GM12878 (cell line): ENCODE results near the gene ARHGAP26. TPM values are rescaled to one million over a fixed set of nuclear protein-coding genes. Genes with fewer than 3 reads are reported as not detected.

Experiments used
- ATAC-seq: fragments of 200-7000 bp; cut with Tn5 transposase; 3 replicates; pipeline ENCODE4 v1.9.1; 2020; ENCODE audit warnings: mild to moderate bottlenecking, moderate library complexity
- BruUV-seq: library from RNA; stranded (reverse); fragments of 400-500 nt; replicated peaks from 2 replicates; lab custom pipeline; 2021; lab: Mats Ljungman, UMichigan
- CTCF ChIA-PET: fragments of 300-600 bp; sonication (Branson Sonifier 250); formaldehyde crosslinking; extraction: SDS; loops from one replicate; lab custom pipeline; 2021; ENCODE audit warnings: inconsistent platforms; lab: Yijun Ruan, JAX
- POLR2A ChIA-PET: fragments of 350-600 bp; formaldehyde crosslinking; extraction: SDS; loops from one replicate; lab custom pipeline; 2021; ENCODE audit warnings: inconsistent platforms; lab: Charles Lee
- RAD21 ChIA-PET: fragments of 300-600 bp; sonication (Branson Sonifier 250); formaldehyde crosslinking; loops from one replicate; lab custom pipeline; 2023; ENCODE audit warnings: antibody characterized with exemption; ENCODE audit not compliant: unreplicated experiment; lab: Charles Lee
- SMC1A ChIA-PET: fragments of 300-600 bp; sonication (Branson Sonifier 250); formaldehyde crosslinking; loops from one replicate; lab custom pipeline; 2023; ENCODE audit not compliant: unreplicated experiment, uncharacterized antibody; lab: Charles Lee
- DNase-seq: peaks from one replicate; pipeline ENCODE4 v3.0.0-alpha.2; 2011; ENCODE audit warnings: low read depth, low spot score
- FAIRE-seq: peaks from 3 replicates; lab custom pipeline; 2011; peaks lifted over from hg19 to GRCh38; lab: Jason Lieb, UNC
- H2AFZ ChIP-seq: 2 replicates; pipeline ENCODE4 v1.6.0; 2011; ENCODE audit warnings: low read depth, low read length, control low read depth; ENCODE audit not compliant: control insufficient read depth
- H3K27ac ChIP-seq: 2 replicates; pipeline ENCODE4 v1.5.1; 2011; ENCODE audit warnings: control low read depth; ENCODE audit not compliant: control insufficient read depth, insufficient read depth
- H3K27me3 ChIP-seq, 2 experiments: replicated peaks in 1 of 2; 2 replicates each; pipeline versions ENCODE4 v1.6.0 to v1.6.1; 2011; ENCODE audit warnings: low read length in 1 of 2; ENCODE audit not compliant: control insufficient read depth in 2 of 2, insufficient read depth in 2 of 2
- H3K36me3 ChIP-seq, 2 experiments: 2 replicates each; pipeline ENCODE4 v1.5.1; 2011; ENCODE audit warnings: low read length in 1 of 2; ENCODE audit not compliant: control insufficient read depth in 2 of 2, insufficient read depth in 2 of 2
- H3K4me1 ChIP-seq: 2 replicates; pipeline ENCODE4 v1.6.1; 2011; ENCODE audit warnings: mild to moderate bottlenecking, low read length, moderate library complexity, mixed read lengths; ENCODE audit not compliant: control insufficient read depth, insufficient read depth
- H3K4me2 ChIP-seq: 2 replicates; pipeline ENCODE4 v1.6.0; 2011; ENCODE audit warnings: control low read depth; ENCODE audit not compliant: control insufficient read depth, insufficient read depth
- H3K4me3 ChIP-seq: fragments of 200-600 bp; sonication (generic); 2 replicates; pipeline ENCODE4 v1.5.1; 2016
- H3K79me2 ChIP-seq: 2 replicates; pipeline ENCODE4 v1.6.0; 2011; ENCODE audit warnings: low read length; ENCODE audit not compliant: control insufficient read depth, insufficient read depth
- H3K9ac ChIP-seq: 2 replicates; pipeline ENCODE4 v1.8.0; 2011; ENCODE audit warnings: low read length, control low read depth, mixed read lengths; ENCODE audit not compliant: control insufficient read depth, insufficient read depth
- H3K9me3 ChIP-seq: replicated peaks from 3 replicates; pipeline ENCODE4 v1.5.1; 2011; ENCODE audit warnings: mild to moderate bottlenecking, low read length; ENCODE audit not compliant: control insufficient read depth, insufficient read depth
- H4K20me1 ChIP-seq: 2 replicates; pipeline ENCODE4 v1.6.0; 2011; ENCODE audit not compliant: control insufficient read depth, insufficient read depth
- CHD1 ChIP-seq: IDR thresholded peaks from 2 replicates; pipeline ENCODE4 v1.6.1; 2012; ENCODE audit warnings: low read depth, low read length, improper control_type of control experiment
- CREM ChIP-seq: IDR thresholded peaks from 2 replicates; pipeline ENCODE4 v1.6.1; 2014; ENCODE audit warnings: antibody characterized with exemption, low read depth
- EGR1 ChIP-seq, 2 experiments: IDR thresholded peaks; 1 replicate in 1 of 2; 2 replicates in 1 of 2; pipeline ENCODE4 v1.6.1; 2011 to 2012; ENCODE audit warnings: low read depth in 2 of 2, low read length in 2 of 2, borderline replicate concordance in 1 of 2, mild to moderate bottlenecking in 1 of 2, moderate library complexity in 1 of 2
- EZH2 ChIP-seq: IDR thresholded peaks from 2 replicates; pipeline ENCODE4 v1.6.1; 2012; ENCODE audit warnings: low read depth, mild to moderate bottlenecking, control low read depth, inconsistent platforms, low read length, borderline replicate concordance; ENCODE audit not compliant: control insufficient read depth
- IKZF2 ChIP-seq, 2 experiments: fragments of 450-650 bp; IDR thresholded peaks; 2 replicates each; pipeline ENCODE4 v1.6.1; 2017; ENCODE audit warnings: mild to moderate bottlenecking in 2 of 2, moderate library complexity in 2 of 2
- MTA2 ChIP-seq: fragments of 450-650 bp; IDR thresholded peaks from 2 replicates; pipeline ENCODE4 v1.6.1; 2016; ENCODE audit warnings: low read depth, mild to moderate bottlenecking, moderate library complexity
- MXI1 ChIP-seq: fragments of 150-350 bp; IDR thresholded peaks from 2 replicates; pipeline ENCODE4 v1.6.1; 2011; ENCODE audit warnings: low read depth, mild to moderate bottlenecking, inconsistent platforms, low read length, improper control_type of control experiment
- NFYB ChIP-seq: IDR thresholded peaks from 2 replicates; pipeline ENCODE4 v1.6.1; 2011; ENCODE audit warnings: low read depth, mild to moderate bottlenecking, low read length, improper control_type of control experiment, moderate library complexity; ENCODE audit not compliant: insufficient read depth
- RAD51 ChIP-seq: fragments of 450-650 bp; IDR thresholded peaks from 2 replicates; pipeline ENCODE4 v1.6.1; 2016; ENCODE audit warnings: moderate library complexity, mild to moderate bottlenecking, inconsistent platforms
- RELA ChIP-seq: fragments of 450-650 bp; IDR thresholded peaks from 2 replicates; pipeline ENCODE4 v1.8.0; 2014; ENCODE audit warnings: borderline replicate concordance; ENCODE audit not compliant: partially characterized antibody
- SIN3A ChIP-seq: IDR thresholded peaks from 2 replicates; pipeline ENCODE4 v1.6.1; 2012; ENCODE audit warnings: low read depth, low read length, improper control_type of control experiment
- SUZ12 ChIP-seq: fragments of 200-600 bp; sonication (generic); IDR thresholded peaks from one replicate; pipeline ENCODE4 v1.6.1; 2018; ENCODE audit warnings: antibody characterized with exemption, mild to moderate bottlenecking; ENCODE audit not compliant: unreplicated experiment
- WRNIP1 ChIP-seq: IDR thresholded peaks from 2 replicates; pipeline ENCODE4 v1.6.1; 2011; ENCODE audit warnings: low read depth, low read length, improper control_type of control experiment, borderline replicate concordance
- ZNF274 ChIP-seq: IDR thresholded peaks from one replicate; pipeline ENCODE4 v1.8.0; 2011; ENCODE audit not compliant: insufficient read length, insufficient read depth
- ZNF622 ChIP-seq: fragments of 450-650 bp; IDR thresholded peaks from 2 replicates; pipeline ENCODE4 v1.6.1; 2017; ENCODE audit warnings: mild to moderate bottlenecking, inconsistent platforms
- in situ Hi-C: fragments of 300-500 bp; cut with MboI; formaldehyde crosslinking; loops from 9 replicates; pipeline ENCODE4 v1.14.3; 2018; ENCODE audit warnings: mixed read lengths
- intact Hi-C: fragments of 100-400 bp; cut with micrococcal nuclease; formaldehyde crosslinking; loops from one replicate; pipeline ENCODE4 v1.14.2; 2022; ENCODE audit not compliant: unreplicated experiment
- polyA plus RNA-seq, 11 experiments: library from polyadenylated mRNA; depleted of rRNA in 4 of 11; unstranded in 6 of 11; stranded (reverse) in 5 of 11; fragments of >200 nt; fragmentation: Nextera tagmentation in 4 of 11; fragmentation: Illumina TruSeq in 1 of 11; extraction: Ambion mirVana in 4 of 11; extraction: Trizol in 1 of 11; gene quantifications; 1 replicate in 1 of 11; 2 replicates in 10 of 11; pipeline versions ENCODE4 v1.2.1 to v1.2.3, GENCODE V29; 2011 to 2016; ENCODE audit warnings: inconsistent platforms in 2 of 11, missing spikeins in 2 of 11, low read depth in 1 of 11
- total RNA-seq, 4 experiments: library from RNA; depleted of rRNA in 3 of 4; stranded (reverse); fragments of >200 nt in 3 of 4; fragmentation: Illumina TruSeq in 1 of 4; extraction: Trizol in 1 of 4; gene quantifications; 2 replicates each; pipeline versions ENCODE4 v1.2.1 to v1.2.3, GENCODE V29; 2013 to 2021
- TF ChIP-seq, protein P1 (sequence below): IDR thresholded peaks from 2 replicates; pipeline ENCODE4 v1.6.1; 2011; ENCODE audit warnings: mild to moderate bottlenecking, low read depth, low read length, moderate library complexity; ENCODE audit not compliant: insufficient replicate concordance
- TF ChIP-seq, protein P2 (sequence below): fragments of 450-650 bp; IDR thresholded peaks from 2 replicates; pipeline ENCODE4 v1.6.1; 2017; ENCODE audit warnings: mild to moderate bottlenecking
- TF ChIP-seq, protein P3 (sequence below): fragments of 450-650 bp; formaldehyde crosslinking; IDR thresholded peaks from 2 replicates; pipeline ENCODE4 v1.5.0; 2022; ENCODE audit warnings: mild to moderate bottlenecking, missing genetic modification characterization

The ARHGAP26 gene
- total and polyA plus RNA-seq, 10 of the 15 experiments (the other 5 are each of a cell fraction or from before 2014, with no cell fraction given): 9.4 to 41.5 (median 19.3) TPM

DNA sequence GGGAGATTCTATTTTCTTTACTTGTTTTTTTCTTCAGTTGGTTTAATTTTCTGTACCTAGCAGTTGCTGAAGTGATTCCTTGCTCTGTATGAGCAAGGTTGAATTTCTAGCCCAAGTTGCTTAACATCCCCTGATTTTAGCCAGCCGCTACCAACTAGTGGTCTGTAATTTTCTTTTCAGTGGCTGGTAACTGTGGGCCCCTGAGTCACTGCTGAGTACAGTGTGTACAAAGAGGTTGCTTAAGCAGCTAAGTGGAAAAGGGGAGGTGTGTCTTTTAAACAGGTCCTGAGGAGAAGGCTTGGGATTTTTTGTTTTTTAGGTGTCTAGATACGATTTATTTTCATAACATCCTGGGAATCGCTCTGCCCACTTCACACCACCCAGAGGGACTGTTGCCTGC lies 378.6 kb downstream of the ARHGAP26 start (continued):
- TF ChIP-seq, protein P1, sequence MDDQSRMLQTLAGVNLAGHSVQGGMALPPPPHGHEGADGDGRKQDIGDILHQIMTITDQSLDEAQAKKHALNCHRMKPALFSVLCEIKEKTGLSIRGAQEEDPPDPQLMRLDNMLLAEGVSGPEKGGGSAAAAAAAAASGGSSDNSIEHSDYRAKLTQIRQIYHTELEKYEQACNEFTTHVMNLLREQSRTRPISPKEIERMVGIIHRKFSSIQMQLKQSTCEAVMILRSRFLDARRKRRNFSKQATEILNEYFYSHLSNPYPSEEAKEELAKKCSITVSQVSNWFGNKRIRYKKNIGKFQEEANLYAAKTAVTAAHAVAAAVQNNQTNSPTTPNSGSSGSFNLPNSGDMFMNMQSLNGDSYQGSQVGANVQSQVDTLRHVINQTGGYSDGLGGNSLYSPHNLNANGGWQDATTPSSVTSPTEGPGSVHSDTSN: no peak
- TF ChIP-seq MXI1 (no peak), RAD51 (no peak), IKZF2 (IDR thresholded peaks at IDR 0.05) (no peak), EGR1 (IDR thresholded peaks at IDR 0.05; ENCODE audit: borderline replicate concordance in 1 of 2, low read depth in 2 of 2, low read length in 2 of 2) (no peak), WRNIP1 (no peak), MTA2 (no peak)
- TF ChIP-seq, protein P2, sequence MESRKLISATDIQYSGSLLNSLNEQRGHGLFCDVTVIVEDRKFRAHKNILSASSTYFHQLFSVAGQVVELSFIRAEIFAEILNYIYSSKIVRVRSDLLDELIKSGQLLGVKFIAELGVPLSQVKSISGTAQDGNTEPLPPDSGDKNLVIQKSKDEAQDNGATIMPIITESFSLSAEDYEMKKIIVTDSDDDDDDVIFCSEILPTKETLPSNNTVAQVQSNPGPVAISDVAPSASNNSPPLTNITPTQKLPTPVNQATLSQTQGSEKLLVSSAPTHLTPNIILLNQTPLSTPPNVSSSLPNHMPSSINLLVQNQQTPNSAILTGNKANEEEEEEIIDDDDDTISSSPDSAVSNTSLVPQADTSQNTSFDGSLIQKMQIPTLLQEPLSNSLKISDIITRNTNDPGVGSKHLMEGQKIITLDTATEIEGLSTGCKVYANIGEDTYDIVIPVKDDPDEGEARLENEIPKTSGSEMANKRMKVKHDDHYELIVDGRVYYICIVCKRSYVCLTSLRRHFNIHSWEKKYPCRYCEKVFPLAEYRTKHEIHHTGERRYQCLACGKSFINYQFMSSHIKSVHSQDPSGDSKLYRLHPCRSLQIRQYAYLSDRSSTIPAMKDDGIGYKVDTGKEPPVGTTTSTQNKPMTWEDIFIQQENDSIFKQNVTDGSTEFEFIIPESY: no peak

DNA sequence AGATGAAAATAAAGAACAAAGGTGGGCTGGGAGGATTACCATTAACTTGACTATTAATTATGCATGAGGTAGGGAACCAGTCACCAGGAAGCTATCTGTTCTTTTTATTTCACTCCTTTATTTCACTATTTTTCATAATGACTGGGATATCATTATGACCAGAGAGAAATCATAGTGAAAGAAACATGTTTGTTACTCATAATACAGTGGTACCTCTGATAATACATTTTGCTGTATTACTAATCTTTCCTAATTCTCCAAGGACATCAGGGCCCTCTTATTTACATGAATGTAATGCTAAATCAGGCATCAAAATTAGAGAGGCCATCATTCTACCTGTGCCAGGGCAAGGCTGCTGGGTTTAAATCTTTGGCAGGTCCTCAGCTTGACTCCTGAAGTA lies 379.6 kb downstream of the ARHGAP26 start:
- ChIA-PET RAD21 (no interaction called here), SMC1A (interaction anchor here (0.7 to 0.8 kb wide), 2 partner anchors 9 to 31 kb away, joined by 3 read pairs; no protein-coding TSS in a partner anchor), CTCF (interaction anchor here (0.6 to 1.8 kb wide), 2 partner anchors 9 to 109 kb away, joined by 3 to 5 read pairs; no protein-coding TSS in a partner anchor), POLR2A (interaction anchor here (1.0 kb wide), 1 partner anchor 65 kb away, joined by 6 read pairs; no protein-coding TSS in a partner anchor)
- in situ Hi-C loops (no loop called here), intact Hi-C loops (no loop called here)
- H3K27ac ChIP-seq: no peak overlapping the region
- H3K4me2 ChIP-seq: no peak overlapping the region
- H3K36me3 ChIP-seq: peaks cover 6% of the 10 kb centered on the region in 2 experiments
- ATAC-seq: no peak
- H3K9me3 ChIP-seq: no peaks in the 10 kb centered on the region
- H3K9ac ChIP-seq: no peak overlapping the region
- no peaks in the 10 kb centered on the region for H3K79me2 ChIP-seq
- no peak for FAIRE-seq
- H3K27me3 ChIP-seq: no peaks in the 10 kb centered on the region
- H3K4me3 ChIP-seq: no peak overlapping the region
- H4K20me1 ChIP-seq: no peaks in the 10 kb centered on the region
- no peak for DNase-seq
- no TSS peak for BruUV-seq
- no peak overlapping the region for H2AFZ ChIP-seq
- no peaks in the 10 kb centered on the region for H3K4me1 ChIP-seq
- TF ChIP-seq, protein P3, sequence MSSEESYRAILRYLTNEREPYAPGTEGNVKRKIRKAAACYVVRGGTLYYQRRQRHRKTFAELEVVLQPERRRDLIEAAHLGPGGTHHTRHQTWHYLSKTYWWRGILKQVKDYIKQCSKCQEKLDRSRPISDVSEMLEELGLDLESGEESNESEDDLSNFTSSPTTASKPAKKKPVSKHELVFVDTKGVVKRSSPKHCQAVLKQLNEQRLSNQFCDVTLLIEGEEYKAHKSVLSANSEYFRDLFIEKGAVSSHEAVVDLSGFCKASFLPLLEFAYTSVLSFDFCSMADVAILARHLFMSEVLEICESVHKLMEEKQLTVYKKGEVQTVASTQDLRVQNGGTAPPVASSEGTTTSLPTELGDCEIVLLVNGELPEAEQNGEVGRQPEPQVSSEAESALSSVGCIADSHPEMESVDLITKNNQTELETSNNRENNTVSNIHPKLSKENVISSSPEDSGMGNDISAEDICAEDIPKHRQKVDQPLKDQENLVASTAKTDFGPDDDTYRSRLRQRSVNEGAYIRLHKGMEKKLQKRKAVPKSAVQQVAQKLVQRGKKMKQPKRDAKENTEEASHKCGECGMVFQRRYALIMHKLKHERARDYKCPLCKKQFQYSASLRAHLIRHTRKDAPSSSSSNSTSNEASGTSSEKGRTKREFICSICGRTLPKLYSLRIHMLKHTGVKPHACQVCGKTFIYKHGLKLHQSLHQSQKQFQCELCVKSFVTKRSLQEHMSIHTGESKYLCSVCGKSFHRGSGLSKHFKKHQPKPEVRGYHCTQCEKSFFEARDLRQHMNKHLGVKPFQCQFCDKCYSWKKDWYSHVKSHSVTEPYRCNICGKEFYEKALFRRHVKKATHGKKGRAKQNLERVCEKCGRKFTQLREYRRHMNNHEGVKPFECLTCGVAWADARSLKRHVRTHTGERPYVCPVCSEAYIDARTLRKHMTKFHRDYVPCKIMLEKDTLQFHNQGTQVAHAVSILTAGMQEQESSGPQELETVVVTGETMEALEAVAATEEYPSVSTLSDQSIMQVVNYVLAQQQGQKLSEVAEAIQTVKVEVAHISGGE (CRISPR knock-in tag): no peak
- TF ChIP-seq NFYB (no peak), ZNF622 (no peak), CREM (no peak), CHD1 (no peak), EZH2 (no peak), SUZ12 (no peak), SIN3A (no peak), ZNF274 (no peak), RELA (no peak)
